Measurements from ENCODE around the gene REEP5.
"Not testable (repeated sequence)": the region's sequence is repeated elsewhere in the genome, so short reads cannot be mapped to it uniquely, and the experiment has no call there.

REEP5 gene

DNA sequence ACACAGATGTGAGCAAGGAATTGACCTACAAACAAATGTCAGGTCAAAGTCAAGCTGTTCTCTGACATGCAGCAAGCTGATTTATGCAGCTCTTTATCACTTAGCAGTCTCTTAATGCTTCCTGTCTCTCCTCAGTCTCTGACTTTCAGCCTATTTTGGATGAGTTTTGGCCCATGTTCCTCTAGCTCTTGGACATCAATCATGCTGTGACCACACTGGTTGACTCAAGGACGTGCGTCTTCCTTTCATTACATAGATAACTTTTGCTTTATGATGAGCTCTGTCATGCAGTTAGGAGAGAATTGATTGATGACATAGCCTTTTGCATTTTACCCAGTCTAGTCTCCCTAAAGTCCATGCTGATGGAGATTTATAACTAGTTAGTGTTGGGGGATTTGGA lies 9.4 kb upstream of the REEP5 start:
- DNase-seq = no peak

DNA sequence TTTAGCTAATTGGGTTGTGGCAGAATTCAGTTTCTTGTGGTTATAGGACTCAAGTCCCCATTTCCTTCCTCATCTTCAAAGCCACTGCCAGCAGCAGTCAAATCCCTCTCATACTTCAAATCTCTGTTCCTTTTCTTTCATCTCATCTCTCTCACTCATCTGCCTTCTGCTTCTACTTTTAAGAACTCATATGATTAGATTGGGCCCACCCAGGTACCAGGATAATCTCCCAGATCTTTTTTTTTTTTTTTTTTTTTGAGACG lies 8.0 kb upstream of the REEP5 start:
- DNase-seq = peak; percentile 46

DNA sequence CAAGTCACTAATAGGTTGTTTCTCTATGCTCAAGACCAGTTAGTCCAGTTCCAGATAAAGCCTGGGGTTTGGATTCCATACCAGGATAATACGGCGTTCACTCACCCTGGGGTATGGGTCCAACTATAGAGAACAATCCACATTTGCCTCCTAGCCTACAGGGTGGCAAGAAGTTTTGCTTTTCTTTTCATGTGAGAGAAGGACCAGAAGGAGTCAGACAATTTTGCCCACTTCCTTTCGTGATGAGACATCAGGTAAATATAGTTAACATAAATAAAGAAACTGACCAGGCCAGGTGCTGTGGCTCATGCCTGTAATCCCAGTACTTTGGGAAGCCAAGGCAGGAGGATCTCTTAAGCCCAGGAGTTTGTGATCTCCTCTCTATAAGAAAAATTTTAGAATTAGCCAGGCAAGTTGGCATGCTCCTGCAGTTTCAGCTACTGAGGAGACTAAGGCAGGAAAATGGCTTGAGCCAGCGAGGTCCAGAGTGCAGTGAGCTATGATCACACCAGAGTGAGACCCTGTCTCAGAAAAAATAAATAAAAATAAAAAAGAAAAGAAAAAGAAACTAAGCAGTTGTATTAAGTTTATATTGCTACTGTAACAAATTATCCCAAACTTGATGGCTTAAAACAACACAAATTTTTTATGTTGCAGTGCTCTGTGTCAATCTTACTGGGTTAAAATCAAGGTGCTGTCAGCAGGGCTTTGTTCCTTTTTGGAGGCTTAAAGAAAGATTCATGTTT lies 7.5 kb upstream of the REEP5 start:
- peak; percentile 15 for DNase-seq

DNA sequence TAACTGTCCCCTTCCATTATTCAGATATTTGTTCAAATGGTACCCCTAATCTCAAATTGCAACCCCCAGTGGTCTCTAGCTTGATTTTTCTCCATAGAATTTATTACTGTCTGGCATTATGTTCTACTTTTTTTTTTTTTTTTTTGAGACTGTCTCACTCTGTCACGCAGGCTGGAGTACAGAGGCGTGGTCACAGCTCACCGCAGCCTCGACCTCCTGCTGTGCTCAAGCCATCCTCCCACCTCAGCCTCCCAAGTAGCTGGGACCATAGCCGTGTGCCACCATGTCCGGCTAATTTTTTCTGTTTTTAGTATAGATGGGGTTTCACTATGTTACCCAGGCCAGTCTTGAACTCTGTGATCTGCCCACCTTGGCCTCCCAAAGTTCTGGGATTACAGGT lies 2.0 kb upstream of the REEP5 start:
- DNase-seq = no peak

DNA sequence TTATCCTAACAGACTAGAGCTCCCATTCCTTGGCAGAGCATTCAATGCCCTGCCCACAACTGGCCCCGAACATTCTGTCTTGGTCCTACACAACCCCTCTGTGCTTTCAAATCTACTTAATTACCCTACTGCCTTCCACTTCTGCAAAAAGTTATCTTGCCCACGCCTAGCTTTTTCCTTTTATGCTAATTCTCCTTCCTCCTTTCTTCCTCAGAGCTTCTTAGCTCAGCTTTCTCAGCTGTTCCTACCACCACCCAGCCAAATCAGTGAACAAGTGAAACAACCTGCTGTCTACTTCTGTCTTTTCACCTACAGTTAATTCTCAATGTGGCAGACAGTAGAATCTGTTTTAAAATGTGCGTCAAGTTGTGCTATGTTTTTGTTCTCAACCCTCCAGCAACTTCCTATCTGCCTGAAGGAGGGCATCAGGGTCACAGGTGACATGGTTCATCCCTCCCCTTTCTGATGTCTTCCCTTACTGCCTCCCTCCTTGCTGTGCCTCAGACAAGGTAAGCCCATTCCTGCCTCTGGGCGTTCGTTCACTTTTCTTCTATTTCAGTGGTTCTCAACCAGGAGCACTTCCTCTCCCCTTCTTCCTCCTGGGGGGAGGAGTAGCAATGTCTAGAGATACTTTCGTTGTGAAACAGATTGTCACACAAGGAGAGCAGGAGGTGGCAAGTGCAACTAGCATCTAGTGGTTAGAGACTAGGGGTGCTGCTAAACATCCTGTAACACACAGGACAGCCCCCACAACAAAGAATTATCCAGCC lies 1.3 kb upstream of the REEP5 start:
- peak; percentile 79 for DNase-seq

DNA sequence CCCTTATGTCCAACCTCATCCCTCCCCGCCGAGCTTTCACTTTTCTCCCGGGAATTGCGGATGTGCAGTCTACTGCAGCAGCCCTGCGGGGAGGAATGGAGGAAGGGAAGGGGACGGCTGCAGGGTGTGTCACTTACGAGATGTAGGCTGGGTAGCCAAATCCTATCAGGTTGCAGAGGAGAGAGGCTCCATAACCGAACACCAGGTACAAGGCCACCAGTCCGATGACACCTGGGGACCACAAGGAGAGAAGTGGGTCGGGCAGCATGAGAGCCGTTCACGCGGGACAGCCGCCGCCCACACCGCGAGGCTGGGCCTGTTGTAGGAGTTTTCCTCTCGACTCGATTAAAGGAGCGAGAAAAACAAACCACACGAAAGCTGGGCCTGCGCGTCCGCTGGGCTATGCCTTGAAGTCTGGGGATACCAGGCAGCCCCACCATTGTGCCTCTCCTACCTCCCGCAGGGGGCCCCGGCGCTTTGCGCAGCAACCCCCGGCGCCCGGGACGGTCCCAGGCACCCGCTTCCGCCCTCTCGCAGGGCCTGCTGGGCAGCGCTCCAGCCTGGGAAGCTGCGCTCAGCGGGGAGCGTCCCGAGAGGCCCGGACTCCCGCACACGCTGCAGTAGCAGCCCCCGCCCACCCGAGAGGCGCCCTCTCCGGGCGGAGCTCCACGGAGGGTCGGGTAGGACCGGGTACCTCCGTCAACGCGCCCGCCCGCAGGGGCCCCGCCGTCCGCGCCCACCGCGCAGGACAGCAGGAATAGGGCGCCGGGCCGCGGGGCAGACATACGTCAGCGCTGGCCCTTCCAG lies 798 bp downstream of the REEP5 start:
- peak; percentile 59 for DNase-seq

DNA sequence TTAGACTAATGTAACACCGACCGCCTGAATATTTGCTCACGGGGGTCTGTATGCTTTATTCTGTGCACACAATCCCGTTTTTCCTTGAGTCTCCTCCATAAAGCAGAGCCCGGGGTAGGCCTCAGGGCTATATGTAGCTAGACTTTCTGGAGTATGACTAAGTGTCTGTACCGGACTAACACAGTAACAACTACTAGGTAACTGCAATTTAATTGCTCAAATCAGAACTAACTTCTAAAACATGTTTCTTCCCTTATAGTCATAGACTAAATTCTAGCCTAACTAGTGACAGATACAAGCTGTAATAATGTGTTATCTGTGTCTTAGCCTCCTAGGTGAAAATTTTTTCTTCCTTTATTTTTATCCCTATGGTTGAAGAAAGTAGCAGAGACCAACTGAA lies 2.1 kb downstream of the REEP5 start:
- DNase-seq = no peak

DNA sequence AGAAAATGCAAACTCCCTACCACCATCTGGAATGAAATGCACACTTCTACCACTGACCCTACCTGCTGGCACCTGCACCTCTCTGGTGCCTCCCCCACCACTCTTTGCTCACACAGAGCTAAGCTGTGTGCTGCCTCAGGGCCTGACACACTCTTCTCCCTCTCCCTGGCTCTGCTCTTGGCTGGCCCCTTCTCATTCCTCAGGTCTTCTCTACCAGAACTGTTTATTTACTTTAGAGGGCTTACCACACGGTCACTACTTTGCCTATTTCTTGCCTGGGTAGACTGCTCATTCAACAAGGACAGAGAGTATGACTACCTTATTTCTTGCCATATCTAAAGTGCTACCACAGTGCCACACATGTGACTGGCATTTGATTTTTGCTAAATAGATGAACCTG lies 3.3 kb downstream of the REEP5 start:
- no peak for DNase-seq

DNA sequence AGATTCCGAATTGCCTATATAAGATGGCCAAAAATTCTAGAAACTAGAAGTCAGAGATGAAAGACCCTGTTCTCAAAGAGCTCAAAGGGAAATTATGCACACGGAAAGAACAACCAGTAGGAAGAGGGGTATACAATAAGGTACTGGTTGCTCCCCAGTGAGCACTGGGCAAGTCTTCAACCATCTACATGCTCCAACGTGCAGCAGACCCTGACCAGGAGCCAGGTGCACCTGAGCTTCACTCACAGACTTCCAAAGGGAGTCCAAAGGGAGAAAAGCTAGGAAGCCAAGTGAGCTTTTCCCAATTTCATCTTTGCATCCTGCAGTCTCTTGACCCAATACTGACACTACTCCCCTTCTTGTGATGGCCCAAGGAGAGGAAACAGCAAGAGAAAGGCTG lies 3.9 kb downstream of the REEP5 start:
- DNase-seq = no peak

DNA sequence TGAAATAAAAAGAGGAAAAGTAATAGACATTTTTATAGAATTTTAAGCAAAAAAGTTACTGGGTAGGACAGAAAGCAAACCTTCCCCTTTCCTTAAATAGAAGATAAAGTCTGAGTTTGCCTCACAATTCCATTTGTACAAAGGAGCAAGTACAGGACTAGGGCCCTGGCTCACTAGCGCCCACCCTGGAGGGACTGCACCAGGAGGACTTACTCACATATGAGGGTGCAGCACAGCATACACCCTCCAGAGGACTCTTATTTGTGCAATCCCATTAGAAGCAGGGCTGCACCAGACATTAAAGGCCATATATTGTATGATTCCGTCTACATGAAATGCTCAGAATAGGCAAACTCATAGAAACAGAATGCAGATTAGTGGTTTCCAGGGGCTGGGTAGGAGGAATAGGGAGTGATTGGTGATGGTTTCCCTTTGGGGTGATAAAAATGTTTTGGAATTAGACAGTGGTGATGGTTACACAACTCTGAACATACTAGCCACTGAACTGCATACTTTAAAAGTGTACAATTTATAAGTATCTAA lies 4.5 kb downstream of the REEP5 start:
- DNase-seq = peak; percentile 15

DNA sequence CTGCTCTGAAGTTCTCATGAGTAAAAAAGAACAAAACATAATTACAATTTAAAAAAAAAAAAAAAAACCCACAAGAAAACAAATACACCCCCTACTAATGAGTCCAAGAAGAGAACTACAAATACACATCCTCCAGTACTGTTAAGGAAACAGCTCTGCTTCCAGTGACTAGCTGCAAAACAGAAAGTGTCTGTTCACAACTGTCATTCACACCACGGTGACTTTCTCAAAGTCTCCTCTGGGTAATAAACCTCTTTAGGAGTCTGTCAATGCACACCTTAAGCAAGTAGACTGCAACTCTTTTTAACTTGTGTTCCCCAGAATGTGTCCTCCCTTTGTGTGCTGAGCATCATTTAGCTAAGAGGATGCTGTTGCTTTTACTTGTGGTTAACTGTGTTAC lies 6.2 kb downstream of the REEP5 start:
- DNase-seq = no peak

DNA sequence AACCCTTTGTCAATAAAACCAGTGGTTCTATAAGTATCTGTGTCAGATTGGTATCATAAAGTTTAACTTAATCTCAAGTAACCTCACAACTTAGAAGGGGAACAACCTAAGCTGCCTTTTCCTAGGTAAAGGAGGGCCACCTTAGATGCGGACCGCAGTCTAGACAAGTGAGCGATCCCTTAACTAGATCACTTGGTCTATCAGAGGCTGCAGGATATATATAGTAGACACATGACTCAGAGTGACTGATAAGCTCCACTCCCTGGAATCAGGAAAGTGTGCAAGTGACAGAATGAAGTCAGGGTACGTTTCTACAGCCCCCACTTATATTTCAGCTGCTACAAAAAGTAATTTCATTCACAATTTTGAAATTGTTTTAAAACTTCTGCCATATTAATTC lies 7.4 kb downstream of the REEP5 start:
- no peak for DNase-seq

DNA sequence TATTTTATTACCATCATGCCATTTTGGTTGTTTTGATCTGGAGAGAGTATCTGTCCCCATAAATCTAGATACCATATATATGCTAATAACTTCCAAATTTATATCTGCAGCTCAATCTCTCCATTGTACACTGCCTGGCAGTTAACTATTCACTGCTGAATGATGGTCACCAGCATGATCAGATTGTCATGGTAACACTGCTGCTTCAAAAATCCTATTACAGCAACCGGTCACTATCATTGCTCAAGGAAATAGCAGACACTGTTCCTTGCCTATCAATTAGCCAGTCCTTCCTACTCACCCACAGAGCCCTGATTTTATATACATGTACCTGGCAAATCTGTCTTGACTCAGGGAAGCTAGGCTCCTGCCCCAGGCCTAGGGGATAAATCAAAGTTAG lies 11.5 kb downstream of the REEP5 start:
- DNase-seq = no peak

DNA sequence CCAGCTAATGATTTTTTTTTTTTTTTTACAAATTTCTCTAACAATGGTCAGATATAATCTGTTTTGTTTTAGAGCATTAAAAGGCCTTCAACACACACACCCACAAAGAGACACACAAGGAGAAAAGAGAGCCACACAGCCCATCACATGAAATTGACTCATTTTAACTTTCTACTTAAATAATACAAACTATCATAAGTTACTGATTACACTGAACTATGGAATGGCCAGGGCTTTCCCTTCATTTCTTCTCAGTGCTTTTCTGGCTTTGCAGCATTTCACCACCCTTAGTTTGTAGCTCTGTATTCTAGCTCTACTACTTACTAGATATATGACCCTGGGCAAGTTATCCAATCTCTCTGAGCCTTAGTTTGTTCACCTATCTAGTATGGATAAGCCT lies 13.2 kb downstream of the REEP5 start:
- DNase-seq = no peak

DNA sequence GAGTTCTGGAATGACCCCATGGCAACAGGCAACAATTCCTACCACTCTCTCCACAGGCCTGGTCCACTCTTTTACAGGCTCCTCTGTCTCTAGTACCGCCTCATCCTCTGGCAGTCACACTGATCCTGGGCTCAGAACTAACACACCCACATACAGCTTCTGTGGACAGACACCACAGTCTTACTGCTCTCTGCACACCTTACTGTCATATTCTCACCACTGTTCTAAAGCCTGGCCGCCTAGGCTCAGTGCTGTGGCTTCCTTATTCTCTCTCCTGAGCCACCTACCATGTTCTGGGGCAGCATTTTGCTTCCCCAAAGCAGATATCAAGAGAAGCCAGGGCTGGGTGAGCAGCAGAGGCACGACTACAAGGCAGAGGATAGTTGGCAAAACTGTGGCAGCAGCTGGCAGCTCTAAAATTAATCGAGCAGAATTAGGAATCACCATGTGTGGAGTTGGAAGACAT lies 14.8 kb downstream of the REEP5 start:
- DNase-seq = no peak

DNA sequence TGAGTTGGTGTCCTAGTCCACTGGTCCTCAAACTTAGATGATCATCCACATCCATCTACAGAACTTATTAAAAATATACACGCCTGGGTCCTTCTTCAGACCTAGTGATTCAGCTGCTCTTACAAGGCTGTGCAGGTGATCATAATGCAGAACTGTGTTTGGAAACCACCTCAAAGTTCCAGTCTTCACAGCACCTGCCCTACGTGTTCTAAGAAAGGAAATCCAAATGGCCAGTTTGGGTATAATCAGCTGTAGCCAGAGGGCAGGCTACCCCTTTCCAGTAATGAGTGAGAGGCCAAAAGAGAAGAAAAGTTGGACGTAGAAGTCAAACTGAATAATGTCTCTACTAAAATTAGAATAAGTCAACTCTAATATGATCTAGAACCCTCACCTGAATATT lies 15.4 kb downstream of the REEP5 start:
- no peak for DNase-seq

DNA sequence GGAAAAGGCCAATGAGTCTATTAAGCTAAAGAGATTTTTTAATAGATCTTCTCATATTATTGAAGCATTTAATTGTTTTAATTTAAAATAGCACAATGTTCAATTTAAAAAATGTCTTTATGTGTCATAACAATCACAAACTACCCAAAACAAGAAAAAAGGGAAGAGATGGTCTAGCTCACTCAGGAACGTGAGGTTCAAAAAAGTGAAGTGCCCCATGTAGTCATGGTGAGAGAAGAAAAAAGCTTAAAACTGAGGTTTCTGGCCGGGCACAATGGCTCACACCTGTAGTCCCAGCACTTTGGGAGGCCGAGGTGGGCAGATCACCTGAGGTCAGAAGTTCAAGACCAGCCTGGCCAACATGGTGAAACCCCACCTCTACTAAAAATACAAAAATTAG lies 17.0 kb downstream of the REEP5 start:
- DNase-seq = peak; percentile 31

DNA sequence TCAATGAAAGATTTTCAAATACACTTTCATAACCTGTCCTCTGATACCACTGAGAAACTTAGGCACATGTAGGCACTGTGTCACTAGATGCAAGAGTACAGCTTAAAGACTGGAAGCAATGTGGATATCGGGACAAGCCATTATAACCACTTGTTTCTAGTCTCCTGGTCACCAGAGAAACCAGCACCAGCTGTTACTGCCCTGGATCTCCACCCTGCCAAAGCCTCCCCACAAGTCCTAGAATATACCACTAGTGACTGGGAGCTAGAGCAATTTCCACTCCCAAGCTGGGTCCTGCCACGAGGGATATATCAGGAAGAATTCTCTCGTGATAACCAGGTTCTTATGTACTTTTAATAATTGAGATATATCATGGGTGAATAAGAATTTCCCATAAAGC lies 19.5 kb downstream of the REEP5 start:
- no peak for DNase-seq

DNA sequence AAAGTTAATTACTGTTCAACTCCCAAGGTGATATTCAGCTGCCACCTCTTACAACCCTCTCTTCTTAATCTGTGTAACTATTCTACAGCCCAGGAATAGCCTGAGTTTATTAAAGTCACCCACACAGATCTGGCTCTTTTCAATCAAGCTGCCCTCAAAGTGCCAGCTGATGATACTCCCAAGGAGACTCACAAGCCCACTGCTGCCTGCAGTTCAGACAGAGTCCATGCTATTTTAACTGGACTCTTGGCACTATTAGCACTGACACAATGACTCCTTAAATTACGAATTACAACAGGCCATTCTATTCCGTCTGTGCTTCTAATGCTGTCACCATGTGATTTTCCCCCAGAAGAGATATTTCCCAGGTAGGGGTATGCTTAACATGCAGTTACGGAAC lies 26.3 kb downstream of the REEP5 start:
- no peak for DNase-seq

DNA sequence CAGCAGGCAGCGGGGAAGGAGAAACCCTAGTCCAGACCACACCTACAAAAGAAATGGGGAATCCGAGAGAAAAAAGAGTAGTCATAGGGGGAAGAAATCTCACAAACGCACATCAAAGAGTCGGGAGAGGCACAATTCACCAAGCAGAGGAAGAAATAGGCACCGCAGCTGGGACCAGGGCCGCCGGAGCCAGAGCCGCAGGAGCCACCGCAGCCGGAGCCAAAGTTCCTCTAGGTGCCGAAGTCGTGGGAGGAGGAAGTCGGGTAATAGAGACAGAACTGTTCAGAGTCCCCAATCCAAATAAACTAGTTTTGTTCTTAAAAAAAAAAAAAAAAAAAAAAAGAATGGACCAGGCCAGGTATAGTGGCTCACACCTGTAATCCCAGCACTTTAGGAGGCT lies 29.3 kb downstream of the REEP5 start:
- DNase-seq = no peak

DNA sequence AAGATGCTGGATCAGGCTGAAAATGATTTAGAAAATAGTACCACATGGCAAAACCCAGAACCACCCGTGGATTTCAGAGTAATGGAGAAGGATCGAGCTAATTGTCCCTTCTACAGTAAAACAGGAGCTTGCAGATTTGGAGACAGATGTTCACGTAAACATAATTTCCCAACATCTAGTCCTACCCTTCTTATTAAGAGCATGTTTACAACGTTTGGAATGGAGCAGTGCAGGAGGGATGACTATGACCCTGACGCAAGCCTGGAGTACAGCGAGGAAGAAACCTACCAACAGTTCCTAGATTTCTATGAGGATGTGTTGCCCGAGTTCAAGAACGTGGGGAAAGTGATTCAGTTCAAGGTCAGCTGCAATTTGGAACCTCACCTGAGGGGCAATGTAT lies 30.0 kb downstream of the REEP5 start:
- not testable (repeated sequence) for DNase-seq

DNA sequence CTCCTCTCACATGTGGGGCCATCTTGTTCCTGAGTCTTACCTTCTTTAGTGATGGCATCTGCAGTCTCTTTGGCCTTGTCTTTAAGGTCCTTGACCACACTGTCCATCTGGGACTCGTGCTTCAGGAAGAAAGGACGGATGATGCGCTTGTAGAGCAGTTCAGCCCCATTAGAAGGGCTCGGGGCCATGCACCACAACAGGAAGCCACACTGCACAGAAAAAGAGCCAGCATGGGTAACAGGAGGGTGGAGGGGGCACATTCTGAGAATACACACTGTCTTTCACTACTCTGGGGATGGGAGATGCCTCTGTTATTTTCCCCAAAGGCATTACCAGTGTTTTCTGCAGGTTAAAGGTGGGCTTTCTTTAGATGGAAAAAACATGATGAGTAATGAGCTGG lies 35.1 kb downstream of the REEP5 start:
- no peak for DNase-seq

DNA sequence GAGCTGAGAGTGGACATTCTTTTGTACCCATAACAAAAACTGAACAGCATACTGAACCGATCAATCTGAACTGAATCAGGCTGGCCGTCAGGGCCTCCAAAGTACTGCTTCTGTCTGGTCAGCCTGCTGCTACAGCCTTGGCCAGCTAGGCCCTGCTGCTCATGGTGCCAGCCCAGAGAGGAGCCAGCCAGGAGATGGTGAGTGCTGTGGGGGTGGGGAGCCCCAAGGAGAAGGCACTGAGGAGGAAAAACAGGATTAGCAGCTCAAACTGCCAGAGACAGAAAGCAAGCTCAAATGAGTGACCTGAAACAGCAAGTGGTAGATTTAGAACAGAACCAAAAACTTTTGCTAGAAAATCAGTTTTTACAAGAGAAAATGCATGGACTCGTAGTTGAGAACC lies 37.0 kb downstream of the REEP5 start:
- no peak for DNase-seq

DNA sequence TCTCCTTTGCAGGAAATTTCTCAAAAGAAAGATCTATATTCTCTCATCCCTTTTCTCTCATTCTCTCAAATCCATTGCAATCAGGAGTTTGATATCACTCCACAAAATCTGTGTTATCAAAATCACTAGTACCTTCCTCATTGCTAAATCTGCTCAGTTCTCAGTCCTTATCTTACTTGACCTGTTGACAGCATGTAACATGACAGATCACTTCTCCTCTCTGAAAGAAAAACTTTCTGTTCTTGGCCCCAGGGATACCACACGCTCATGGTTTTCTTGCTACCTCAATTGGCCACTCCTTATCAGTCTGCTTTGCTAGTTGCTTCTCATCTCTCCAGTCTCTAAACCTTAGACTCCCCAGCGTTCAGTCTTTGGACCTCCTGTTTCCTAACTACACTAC lies 38.8 kb downstream of the REEP5 start:
- no peak for DNase-seq

All from inflammatory macrophage treated with lipopolysaccharide for 4 hours (primary cell).